HG02759 (cell line): Measurements from ENCODE around the gene LCN9.
"Not testable (repeated sequence)": the region's sequence is repeated elsewhere in the genome, so short reads cannot be mapped to it uniquely, and the experiment has no call there.

Experiments used
- ATAC-seq: cut with Tn5 transposase; IDR thresholded peaks from one replicate; pipeline ENCODE4 v1.9.1; 2021; ENCODE audit warnings: mild to moderate bottlenecking, moderate library complexity; ENCODE audit not compliant: unreplicated experiment

The LCN9 gene

DNA sequence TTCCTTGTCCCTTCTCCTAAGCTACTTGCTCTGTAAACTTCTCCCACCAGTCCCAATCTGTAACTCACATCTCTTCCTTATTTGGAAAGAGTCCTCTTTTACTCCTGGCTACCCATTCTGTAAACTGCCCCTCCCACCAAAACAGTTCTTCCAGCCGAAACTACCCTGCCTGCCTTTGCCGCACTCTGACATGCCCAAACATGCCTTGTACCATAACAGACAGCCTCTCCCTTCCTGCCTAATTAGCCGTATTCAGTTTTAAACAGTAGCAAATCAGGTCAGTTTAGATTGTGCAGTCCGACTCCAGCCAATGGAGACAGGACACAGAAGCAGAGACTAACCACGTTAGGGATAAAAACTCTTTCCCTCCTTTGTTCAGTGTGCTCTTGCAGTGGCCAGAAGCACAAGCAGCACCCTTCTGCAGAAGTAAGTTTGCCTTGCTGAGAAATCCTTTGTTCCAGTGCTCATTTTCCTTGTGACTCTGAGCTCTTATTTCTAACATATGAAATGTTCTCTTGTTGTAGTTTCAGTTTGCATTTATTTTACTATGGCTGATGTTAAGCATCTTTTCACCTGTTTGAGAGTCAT is 18.4 kb upstream of the LCN9 start:
- ATAC-seq = no peak

DNA sequence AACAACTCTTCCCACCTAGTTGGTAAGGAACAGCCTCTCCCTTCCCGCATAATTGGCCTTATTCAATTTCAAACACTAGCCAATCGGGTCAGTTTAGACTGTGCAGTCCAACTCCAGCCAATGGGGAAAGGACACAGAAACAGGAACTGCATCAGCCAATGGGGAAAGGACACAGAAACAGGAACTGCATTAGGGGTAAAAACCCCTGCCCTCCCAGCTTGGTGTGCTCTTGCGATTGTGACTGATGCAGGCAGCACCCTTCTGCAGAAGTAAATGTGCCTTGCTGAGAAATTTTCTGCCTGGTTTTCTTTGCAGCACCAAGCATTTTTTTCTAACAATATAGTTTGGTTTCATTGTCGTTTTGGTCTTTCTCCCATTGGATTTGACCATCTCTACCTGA is 15.2 kb upstream of the LCN9 start:
- no peak for ATAC-seq

DNA sequence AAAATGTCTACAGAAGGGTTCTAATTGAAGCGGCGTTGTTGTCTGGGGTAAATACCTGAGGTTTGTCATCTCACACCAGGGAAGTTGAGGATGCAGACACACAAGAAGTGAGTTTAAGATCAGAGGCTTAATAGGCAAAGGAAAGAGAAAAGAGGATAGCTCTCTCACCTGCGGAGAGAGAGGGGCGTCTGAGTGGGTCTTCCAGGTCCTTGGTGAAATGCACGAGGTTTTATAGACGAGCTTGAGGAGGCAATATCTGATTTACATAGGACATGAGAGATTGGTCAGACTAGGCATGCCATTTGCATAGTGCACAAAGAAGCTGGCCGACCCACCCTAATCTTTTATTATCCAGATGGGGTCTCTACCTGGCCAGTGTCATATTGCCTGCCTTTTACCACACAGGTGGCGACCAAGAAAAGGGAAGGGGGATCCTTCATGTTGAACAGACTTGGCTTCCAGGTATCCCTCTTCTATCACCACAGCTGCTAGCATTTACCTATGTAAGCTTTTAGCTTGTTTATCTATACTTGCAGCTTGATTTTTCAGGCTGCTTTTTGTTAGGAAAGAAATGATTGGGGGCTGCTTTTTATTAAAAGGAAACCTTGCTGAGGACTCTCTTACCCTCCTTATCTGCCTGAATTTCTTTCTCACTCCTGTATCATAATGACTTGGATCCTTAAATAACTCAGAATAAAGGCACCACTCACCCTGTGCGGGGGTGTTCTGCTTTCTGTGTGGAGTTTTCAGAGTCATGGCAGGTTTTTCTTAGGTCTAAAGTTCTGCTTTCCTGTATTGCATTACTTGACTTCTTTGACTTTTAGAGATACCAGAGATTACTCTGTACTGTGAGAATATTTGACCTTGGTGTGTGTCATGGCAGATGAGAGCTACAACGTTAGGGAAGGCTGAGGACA is 14.4 kb upstream of the LCN9 start:
- no peak for ATAC-seq

DNA sequence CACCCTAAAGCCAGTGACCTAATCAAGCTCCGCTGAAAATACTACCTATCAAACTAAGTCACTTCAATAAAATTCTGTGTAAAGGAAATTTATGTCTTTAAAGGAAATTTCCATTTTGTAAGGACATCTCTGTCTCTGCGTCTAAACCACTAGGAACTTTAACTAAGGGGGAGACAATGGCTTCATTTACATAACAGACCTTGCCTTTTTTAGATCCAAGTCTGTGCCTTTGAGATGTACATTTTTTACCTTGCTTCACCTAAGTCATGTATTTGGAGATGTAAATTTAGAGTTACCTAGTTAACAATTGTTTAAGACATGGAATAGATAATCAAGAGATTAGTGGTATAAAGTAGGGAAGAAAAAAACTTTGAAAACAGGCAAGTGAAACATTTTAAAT is 13.6 kb upstream of the LCN9 start:
- no peak for ATAC-seq

DNA sequence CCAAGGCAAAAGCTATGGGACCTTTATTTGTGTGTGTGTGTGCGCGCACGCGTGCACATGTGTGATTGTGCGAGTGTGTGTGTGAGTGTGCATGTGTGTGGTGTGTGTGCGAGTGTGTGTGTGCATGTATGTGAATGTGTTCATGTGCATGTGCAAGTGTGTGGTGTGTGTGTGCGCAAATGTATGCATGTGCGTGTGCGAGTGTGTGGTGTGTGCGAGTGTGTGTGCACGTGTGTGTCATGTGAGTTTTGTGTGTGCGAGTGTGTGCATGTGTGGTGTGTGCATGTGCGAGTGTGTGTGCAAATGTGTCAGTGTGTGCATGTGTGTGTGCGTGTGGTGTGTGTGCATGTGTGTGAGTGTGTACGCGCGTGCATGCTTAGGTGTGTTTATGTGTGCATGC is 12.7 kb upstream of the LCN9 start:
- no peak for ATAC-seq

DNA sequence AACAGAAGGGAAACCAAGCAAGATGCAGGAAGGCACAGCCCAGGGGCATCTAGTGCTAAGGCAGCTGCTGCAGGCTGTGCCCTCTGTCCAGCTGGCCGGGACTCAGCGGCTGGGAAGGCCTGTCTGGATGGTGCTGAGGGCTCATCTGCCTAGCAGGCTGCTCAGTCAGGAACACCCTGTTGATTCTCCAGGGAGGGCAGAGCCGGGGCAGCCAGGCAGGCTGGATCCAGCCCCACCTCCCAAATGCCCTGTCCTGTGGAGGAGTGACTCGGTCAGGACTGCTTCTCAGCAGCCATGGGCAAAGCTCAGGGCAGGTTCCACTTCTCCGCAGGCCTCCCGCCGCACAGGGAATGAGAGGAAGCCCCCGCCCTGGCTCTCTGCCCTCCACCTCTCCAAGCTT is 7.8 kb upstream of the LCN9 start:
- ATAC-seq = no peak

DNA sequence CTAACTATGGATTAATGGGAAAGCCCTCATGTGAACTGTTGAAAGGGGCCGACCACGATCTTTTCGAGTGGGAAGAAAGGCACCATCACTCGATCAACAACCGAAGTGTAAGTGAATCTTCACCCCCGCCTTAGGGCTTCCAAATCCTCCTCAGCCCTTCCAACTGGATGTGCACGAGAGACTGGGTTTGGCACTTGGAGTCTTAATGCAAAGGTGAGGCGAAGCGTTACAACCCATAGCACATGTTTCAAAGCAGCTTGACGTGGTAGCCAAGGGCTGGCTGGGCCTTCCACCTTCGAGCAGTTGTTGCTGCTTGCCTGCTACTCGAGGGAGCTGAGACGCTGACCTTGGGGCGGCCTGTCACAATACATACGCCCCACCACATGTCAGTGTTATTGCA is 5.7 kb upstream of the LCN9 start:
- no peak for ATAC-seq

DNA sequence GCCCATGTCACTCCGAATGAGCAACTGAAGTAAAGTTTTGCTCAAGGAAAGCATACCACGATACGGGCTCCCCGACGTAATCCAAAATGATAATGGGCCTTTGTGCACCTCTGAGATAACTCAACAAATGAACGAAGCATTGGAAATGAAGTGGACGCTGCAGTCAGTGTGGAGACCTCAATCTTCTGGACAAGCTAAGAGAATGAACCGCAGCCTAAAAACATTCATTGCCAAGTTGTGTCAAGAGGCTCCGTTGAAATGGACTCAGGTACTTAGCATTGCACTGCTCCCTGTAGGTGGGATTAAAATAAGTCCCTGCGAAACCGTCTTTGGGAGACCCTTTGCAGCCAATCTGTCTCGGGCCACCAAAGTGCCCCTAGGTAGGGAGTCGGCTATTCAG is 3.9 kb upstream of the LCN9 start:
- no peak for ATAC-seq

DNA sequence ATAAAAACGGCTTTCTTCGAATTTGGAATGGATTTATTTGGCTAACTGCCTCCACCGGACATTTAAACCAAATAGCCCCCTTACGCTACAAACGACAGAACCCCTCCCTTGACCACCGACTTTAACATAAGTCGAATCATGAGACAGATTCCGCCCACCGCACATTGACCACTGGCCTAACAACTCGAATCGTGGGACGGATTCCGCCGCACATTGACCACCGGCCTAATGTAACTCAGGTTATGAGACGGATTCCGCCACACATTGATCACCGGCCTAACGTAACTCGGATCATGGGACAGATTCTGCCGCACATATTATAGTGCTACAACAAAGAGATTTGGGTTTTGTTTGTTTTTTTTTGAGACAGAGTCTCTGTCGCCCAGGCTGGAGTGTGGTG is 2.7 kb upstream of the LCN9 start:
- no peak for ATAC-seq

DNA sequence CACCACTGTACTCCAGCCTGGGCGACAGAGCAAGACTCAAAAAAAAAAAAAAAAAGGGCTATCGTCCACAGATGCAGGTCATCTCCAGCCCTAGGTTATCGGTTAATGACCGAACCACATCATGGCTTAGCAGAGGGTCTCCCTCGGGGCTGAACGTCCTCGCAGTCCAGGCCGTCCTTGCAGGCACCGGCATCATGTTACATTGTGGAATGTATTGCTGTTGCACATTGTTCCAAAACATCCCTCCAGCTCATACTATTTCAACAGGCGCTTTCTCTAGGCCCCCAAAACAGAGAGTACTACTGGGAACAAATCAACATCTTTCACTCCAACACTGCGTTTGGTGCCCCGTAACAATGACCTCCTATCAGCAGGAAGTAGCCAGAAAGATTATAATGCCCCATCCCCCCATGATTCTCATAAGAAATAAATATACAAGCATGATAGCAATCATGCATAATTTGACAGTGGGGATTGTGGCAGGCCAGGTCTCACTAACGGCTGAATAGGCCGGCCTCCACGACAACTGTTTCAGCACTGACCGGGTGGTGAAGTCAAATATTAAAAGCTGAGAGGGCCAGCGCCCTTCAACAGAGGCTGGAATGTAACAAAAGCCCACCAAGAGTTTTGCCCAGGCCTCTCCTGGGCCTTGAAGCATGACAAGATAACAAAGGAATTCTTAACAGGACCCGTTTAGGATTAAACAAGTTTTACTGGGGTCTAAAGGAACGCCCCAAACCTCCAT is 1.1 kb upstream of the LCN9 start:
- no peak for ATAC-seq

DNA sequence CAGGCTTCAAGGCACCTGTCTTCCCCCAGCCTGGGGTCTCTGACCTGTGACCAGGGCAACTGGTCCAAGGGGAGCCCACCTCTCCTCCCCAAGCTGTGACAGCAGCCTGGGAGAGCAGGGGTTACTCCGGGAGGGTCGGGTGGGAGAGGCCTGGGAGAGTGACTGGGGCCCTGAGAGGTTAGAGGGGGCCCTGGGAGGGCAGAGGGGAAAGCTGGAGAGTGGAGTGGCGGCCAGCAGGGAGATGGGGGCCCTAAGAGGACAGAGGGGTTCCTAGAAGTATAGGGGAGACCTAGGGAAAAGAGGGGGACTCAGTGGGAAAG is 302 bp downstream of the LCN9 start:
- ATAC-seq = no peak

DNA sequence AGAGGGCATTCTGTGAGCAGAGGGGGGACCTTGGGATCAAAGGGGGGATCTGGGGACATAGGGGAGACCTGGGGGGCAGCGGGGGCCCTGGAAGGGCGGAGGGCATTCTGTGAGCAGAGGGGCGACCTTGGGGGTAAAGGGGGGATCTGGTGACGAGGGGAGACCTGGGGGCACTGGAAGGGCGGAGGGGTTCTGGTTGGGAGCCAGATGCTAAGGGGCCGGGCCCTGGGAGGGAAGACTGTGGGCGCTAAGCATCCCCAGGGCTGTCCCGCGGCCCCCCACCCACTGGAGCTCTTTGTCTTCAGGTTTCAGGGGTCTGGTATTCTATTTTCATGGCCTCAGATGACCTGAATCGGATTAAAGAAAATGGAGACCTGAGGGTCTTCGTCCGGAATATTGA is 748 bp downstream of the LCN9 start:
- ATAC-seq = no peak

DNA sequence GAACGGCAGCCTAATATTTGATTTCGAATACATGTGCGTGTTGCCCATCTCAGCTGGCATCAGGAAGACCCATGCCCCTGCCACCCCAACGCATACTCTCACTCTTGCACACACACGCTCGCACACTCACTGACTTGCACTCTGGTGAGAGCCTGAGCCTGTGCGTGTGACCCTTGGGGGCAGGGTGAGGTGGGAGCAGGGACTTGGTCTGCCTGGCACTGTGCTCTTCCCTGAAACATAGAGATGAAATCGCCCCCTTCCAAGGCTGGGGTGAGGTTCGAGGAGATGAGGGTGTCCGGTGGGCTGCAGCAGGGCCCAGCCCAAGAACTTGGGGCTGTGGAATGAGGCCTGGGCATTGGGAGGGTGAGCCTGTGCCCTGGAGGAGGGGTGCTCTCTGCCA is 1.2 kb downstream of the LCN9 start:
- no peak for ATAC-seq

DNA sequence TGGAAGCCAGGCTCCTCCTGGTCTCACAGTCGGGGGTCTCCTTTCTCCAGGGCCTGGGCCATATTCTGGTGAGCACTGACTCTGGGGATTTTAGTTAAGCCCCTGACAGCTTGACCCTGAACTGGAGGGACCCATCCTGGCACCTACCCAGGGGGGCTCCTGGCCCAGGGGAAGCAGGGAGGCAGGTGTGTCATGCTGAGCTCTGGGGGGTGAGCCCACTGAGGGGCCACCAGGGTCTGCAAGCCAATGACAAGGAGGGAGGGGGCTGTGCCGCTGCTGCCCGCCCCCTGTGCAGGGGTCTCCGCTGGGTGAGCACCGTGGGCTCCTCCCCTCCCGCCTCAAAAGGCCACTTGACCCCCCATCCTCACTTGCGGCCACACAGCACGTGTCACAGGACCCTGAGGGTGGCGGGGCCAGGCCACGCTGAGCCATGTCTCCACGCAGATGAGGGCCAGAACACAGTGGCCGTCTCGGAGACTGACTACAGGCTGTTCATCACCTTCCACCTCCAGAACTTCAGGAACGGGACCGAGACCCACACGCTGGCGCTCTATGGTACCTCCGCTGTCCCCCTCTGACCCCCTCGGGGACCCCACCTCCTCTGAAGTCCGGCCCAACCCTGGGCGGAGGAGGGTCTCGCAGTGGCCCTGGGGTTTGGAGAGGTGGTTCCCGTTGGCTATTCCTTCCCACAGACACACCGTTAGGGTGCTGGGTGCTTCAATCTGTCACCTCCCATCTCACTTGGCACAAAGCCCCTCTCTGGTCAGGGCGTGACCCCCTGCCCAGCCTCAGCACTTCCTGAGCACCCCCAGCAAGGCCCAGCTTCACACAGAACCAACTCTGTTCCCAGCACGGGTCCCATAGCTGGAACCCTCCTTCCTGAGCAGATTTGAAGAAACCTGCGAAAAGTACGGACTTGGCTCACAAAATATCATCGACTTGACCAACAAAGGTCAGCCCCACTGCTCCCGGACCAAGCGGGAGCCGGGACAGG is 2.0 kb downstream of the LCN9 start:
- no peak for ATAC-seq

DNA sequence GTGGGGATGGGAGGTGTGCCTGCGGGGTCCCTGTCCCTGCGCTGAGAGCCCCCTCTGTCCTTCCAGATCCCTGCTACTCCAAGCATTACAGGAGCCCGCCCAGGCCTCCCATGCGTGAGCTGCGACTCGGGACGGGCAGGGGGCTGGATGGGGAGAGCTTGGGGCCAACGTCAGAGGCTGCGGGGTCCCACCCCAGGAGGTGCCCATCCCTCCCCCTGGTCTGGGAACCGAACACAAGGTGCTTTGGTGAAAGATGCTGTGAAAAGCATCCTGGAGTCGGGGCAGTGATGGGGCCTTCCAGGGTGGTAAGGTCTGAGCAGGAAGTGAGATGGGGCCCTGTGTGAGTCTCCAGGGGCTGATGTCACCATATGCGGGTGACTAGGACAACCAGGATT is 2.7 kb downstream of the LCN9 start:
- ATAC-seq = no peak

DNA sequence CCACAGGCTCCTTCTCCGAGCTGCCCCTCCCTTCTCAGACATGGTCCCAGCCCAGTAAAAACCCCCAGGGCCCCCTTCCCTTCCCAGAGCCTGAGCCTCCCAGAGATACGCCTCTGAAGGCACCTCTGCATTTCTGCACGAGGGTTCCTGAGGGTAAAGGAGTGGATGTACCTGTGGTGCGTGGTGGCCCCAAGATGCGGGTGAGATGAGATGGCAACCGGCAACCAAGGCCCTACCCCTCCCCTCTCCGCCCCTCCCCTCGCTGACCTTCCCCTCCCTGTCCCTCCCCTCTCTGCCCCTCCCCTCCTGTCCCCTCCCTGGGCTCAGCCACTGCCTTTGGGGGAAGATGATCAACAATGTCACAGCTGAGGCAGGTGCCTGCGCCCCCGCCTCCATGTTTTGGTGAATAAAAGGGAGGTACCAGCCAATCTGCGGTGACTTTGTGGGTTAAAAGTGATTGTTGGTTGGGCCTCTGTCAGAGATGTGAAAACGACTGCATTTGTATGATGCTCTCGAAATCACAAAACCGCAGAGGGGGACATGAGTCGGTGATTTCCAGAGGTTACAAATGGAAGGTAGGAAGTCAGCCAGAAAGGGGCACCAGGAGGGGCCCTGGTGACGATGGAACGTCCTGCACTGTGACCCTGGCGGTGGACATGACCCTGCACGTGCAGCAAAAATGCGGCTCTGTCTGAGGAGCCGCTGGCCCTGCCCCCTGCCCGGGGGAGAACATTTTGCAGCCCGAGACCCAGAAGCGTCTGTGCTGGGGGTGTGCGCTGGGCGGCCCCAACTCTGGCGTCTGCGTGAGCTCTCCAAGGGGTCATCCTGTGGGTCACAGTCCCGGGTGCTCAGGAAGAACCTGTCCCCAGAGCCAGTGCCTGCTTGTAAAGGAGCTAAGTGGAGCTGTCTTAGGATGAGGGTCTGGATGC is 3.7 kb downstream of the LCN9 start:
- no peak for ATAC-seq

DNA sequence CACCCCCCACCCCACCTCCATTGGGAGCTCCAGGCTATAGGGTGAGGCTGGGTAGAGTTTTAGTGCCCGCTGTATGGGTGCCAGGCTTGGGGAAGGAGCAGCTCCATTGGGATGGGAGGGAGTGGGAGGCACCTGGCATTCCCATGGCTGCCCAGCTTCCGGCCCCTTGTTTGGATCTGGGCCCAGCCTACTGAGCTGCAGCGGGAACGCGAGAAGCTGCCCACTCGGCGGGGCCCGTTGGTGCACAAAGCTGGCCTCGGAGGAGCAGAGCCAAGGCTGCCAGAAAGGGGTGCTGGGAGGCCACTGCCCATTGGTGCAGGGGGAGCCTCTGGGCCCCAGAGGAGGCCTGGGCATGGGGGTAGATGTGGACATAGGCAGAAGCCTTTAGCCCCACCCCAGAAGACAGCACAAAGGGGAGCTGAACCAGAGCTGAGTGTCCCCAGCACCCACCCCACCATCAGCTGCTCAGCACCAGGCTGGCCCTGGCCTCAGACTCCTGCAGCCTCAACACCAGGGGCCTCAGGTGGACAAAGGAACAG is 4.4 kb downstream of the LCN9 start:
- ATAC-seq = no peak

DNA sequence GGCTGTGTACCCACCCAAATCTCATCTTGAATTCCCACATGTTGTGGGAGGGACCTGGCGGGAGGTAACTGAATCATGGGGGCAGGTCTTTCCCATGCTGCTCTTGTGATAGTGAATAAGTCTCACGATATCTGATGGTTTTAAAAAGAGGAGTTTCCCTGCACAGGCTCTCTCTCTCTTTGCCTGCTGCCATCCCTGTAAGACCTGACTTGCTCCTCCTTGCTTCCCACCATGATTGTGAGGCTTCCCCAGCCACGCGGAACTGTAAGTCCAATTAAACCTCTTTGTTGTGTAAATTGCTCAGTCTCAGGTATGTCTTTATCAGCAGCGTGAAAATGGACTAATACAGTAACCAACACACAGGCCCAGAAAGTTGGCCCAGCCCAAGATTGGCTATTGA is 5.9 kb downstream of the LCN9 start:
- ATAC-seq = not testable (repeated sequence)

DNA sequence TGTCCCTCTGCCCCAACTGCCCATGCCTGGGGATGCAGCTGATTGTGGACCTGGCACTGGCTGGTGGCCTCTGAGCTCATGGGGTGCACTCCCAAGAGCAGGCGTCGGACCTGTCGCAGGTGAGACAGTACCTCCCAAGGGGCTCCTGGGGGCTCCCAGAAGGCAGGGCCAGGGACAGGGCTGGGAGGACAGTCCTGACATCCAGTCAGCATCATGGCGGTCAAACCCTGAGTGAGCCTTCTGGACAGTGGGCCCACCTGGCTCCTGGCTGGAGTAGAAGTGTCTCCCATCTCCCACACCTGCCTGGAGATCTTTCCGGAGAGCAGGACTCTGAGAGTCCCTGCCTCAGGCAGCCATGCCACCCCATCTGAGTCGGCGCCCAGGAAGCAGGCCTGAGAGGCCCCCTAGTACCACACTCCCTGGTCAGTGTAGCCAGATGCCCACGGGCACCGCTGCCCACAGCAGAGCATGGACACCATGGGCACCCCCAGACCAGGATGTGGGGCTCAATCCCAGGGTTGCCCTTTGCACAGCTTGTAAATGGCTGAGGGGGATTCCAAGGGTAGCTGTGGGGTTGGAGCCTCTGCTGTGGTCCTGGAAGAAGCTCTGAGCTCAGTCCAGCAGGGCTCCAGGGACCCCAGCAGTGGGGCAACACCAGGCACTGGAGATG is 6.6 kb downstream of the LCN9 start:
- no peak for ATAC-seq
